Adipocyte (in vitro differentiated cells): ENCODE data around the gene CCDC137.
A peak's percentile ranks its signal among the peaks of the same experiment; 100 is the strongest.
"Not testable (repeated sequence)": the region's sequence is repeated elsewhere in the genome, so short reads cannot be mapped to it uniquely, and the experiment has no call there.

Experiments
- DNase-seq: peaks from one replicate; pipeline ENCODE4 v3.0.0-alpha.2; 2015; ENCODE audit warnings: low read depth
- H3K27me3 ChIP-seq: replicated peaks from 2 replicates; pipeline ENCODE4 v1.7.0; 2013; ENCODE audit warnings: mild to moderate bottlenecking, low read length, moderate library complexity; ENCODE audit not compliant: control insufficient read depth, insufficient read depth
- H3K36me3 ChIP-seq: 2 replicates; pipeline ENCODE4 v1.7.0; 2013; ENCODE audit warnings: low read length, mild to moderate bottlenecking, moderate library complexity; ENCODE audit not compliant: control insufficient read depth, insufficient read depth, severe bottlenecking
- H3K4me1 ChIP-seq: 2 replicates; pipeline ENCODE4 v1.7.0; 2013; ENCODE audit warnings: mild to moderate bottlenecking, low read length, moderate library complexity; ENCODE audit not compliant: control insufficient read depth, insufficient read depth
- H3K4me3 ChIP-seq: 2 replicates; pipeline ENCODE4 v1.7.0; 2013; ENCODE audit warnings: mild to moderate bottlenecking, low read length, moderate library complexity
- H3K9ac ChIP-seq: 2 replicates; pipeline ENCODE4 v1.7.0; 2013; ENCODE audit warnings: mild to moderate bottlenecking, low read length, moderate library complexity
- H3K9me3 ChIP-seq: 2 replicates; pipeline ENCODE4 v1.7.0; 2013; ENCODE audit warnings: mild to moderate bottlenecking, low read length, moderate library complexity; ENCODE audit not compliant: control insufficient read depth

Gene CCDC137

GRCh38 chr17:81666342-81667191 is at the start of gene CCDC137, which contains the start of gene OXLD1:
CCDC137 (plus strand) TSS chr17:81666737; CDS start chr17:81666767, 30 bp downstream.
OXLD1 (minus strand) TSS chr17:81666605; CDS start chr17:81666577, 28 bp downstream.
- H3K4me3 ChIP-seq = peak within 1 kb of the TSS; percentile 97
- H3K9me3 ChIP-seq = no peaks in the 10 kb centered on the region
- DNase-seq = peak; percentile 98
- peak within 1 kb of the TSS; percentile 97 for H3K9ac ChIP-seq
- H3K4me1 ChIP-seq = peaks cover 21% of the 10 kb centered on the region
- H3K27me3 ChIP-seq = no peaks in the 10 kb centered on the region
- peaks cover 30% of the 10 kb centered on the region for H3K36me3 ChIP-seq

GRCh38 chr17:81616877-81617276 is 49.7 kb upstream of the CCDC137 start:
- H3K9me3 ChIP-seq = no peaks in the 10 kb centered on the region
- H3K36me3 ChIP-seq = peaks cover 61% of the 10 kb centered on the region
- peaks cover 34% of the 10 kb centered on the region for H3K4me1 ChIP-seq
- no peak for DNase-seq
- H3K4me3 ChIP-seq = no peak overlapping the region
- no peak overlapping the region for H3K9ac ChIP-seq
- no peaks in the 10 kb centered on the region for H3K27me3 ChIP-seq

- H3K9me3 ChIP-seq, H3K27me3 ChIP-seq, DNase-seq, H3K4me3 ChIP-seq, H3K9ac ChIP-seq: not testable (repeated sequence)
- peaks cover 58% of the 10 kb centered on the region for H3K36me3 ChIP-seq
- H3K4me1 ChIP-seq = peaks cover 36% of the 10 kb centered on the region
Measured at GRCh38 chr17:81618307-81618706, 48.2 kb upstream of the CCDC137 start.

- no peaks in the 10 kb centered on the region for H3K9me3 ChIP-seq
- DNase-seq = no peak
- peaks cover 76% of the 10 kb centered on the region for H3K36me3 ChIP-seq
Measured at GRCh38 chr17:81621494-81622130, 44.9 kb upstream of the CCDC137 start.

GRCh38 chr17:81630274-81630673 is 36.3 kb upstream of the CCDC137 start:
- Histone ChIP-seq H3K9ac (no peak overlapping the region), H3K36me3 (peaks cover 49% of the 10 kb centered on the region), H3K4me1 (peaks cover 1% of the 10 kb centered on the region), H3K4me3 (no peak overlapping the region), H3K9me3 (no peaks in the 10 kb centered on the region), H3K27me3 (no peaks in the 10 kb centered on the region)
- no peak for DNase-seq

More at GRCh38 chr17:81621494-81622130, 44.9 kb upstream of the CCDC137 start:
- Histone ChIP-seq H3K4me1 (peaks cover 12% of the 10 kb centered on the region), H3K9ac (no peak overlapping the region), H3K4me3 (no peak overlapping the region), H3K27me3 (no peaks in the 10 kb centered on the region)

- Histone ChIP-seq H3K9me3 (no peaks in the 10 kb centered on the region), H3K36me3 (peaks cover 37% of the 10 kb centered on the region), H3K27me3 (no peaks in the 10 kb centered on the region), H3K4me3 (no peak overlapping the region), H3K4me1 (peaks cover 8% of the 10 kb centered on the region), H3K9ac (no peak overlapping the region)
- no peak for DNase-seq
Measured at GRCh38 chr17:81631482-81631881, 35.1 kb upstream of the CCDC137 start.

- Histone ChIP-seq H3K36me3 (peaks cover 3% of the 10 kb centered on the region), H3K9me3 (no peaks in the 10 kb centered on the region), H3K27me3 (no peaks in the 10 kb centered on the region), H3K4me3 (peak overlapping the region; percentile 91), H3K4me1 (peaks cover 11% of the 10 kb centered on the region), H3K9ac (peak overlapping the region; percentile 93)
- DNase-seq = no peak
Measured at GRCh38 chr17:81635431-81635830, 31.1 kb upstream of the CCDC137 start.

- Histone ChIP-seq H3K9ac (peak overlapping the region; percentile 93), H3K27me3 (no peaks in the 10 kb centered on the region), H3K36me3 (peaks cover 3% of the 10 kb centered on the region), H3K9me3 (no peaks in the 10 kb centered on the region), H3K4me1 (peaks cover 11% of the 10 kb centered on the region), H3K4me3 (peak overlapping the region; percentile 91)
- no peak for DNase-seq
Measured at GRCh38 chr17:81635973-81636504, 30.5 kb upstream of the CCDC137 start.

- Histone ChIP-seq H3K9ac (peak within 1 kb of the TSS; percentile 93), H3K36me3 (peaks cover 3% of the 10 kb centered on the region), H3K4me3 (peak within 1 kb of the TSS; percentile 91), H3K4me1 (peaks cover 11% of the 10 kb centered on the region), H3K27me3 (no peaks in the 10 kb centered on the region), H3K9me3 (no peaks in the 10 kb centered on the region)
- peak; percentile 94 for DNase-seq
Measured at GRCh38 chr17:81636505-81637288, 29.8 kb upstream of the CCDC137 start, which contains the start of the genes NPLOC4 and TSPAN10. NPLOC4 (minus strand) TSS chr17:81637112; CDS start chr17:81636930, 182 bp downstream. TSPAN10 (plus strand) TSS chr17:81637196; CDS start chr17:81642413, 5,217 bp downstream.

- Histone ChIP-seq H3K36me3 (no peaks in the 10 kb centered on the region), H3K9me3 (no peaks in the 10 kb centered on the region), H3K4me1 (peaks cover 11% of the 10 kb centered on the region), H3K9ac (no peak overlapping the region), H3K4me3 (no peak overlapping the region), H3K27me3 (no peaks in the 10 kb centered on the region)
- no peak for DNase-seq
Measured at GRCh38 chr17:81638683-81639082, 27.9 kb upstream of the CCDC137 start.
